GM10266 (cell line): ENCODE results near the gene GRIPAP1.
A peak's percentile ranks its signal among the peaks of the same experiment; 100 is the strongest.

Source experiments
- DNase-seq: peaks from one replicate; pipeline ENCODE4 v3.0.0; 2012; ENCODE audit errors: extremely low spot score
- CTCF ChIP-seq: IDR thresholded peaks from 2 replicates; pipeline ENCODE4 v1.5.1; 2012; ENCODE audit warnings: mild to moderate bottlenecking, low read depth; ENCODE audit not compliant: control insufficient read depth, insufficient read depth; ENCODE audit errors: missing control alignments

Gene GRIPAP1

GRCh38 chrX:49001521-49002090, 458 bp downstream of the GRIPAP1 start:
- TF ChIP-seq CTCF: no peak
- peak; percentile 44 for DNase-seq

- no peak for DNase-seq
- no peak for TF ChIP-seq CTCF
Observed at GRCh38 chrX:49000636-49001035, 1.4 kb downstream of the GRIPAP1 start.

- no peak for TF ChIP-seq CTCF
- DNase-seq: no peak
Observed at GRCh38 chrX:48999030-48999429, 3.0 kb downstream of the GRIPAP1 start.

GRCh38 chrX:48998391-48998790, 3.7 kb downstream of the GRIPAP1 start:
- no peak for DNase-seq

GRCh38 chrX:48997865-48998264, 4.2 kb downstream of the GRIPAP1 start:
- TF ChIP-seq CTCF: no peak
- DNase-seq: no peak

More at GRCh38 chrX:48998391-48998790, 3.7 kb downstream of the GRIPAP1 start:
- TF ChIP-seq CTCF: no peak

- TF ChIP-seq CTCF: no peak
- no peak for DNase-seq
Observed at GRCh38 chrX:48997455-48997854, 4.6 kb downstream of the GRIPAP1 start.

- TF ChIP-seq CTCF: no peak
- no peak for DNase-seq
Observed at GRCh38 chrX:48996969-48997368, 5.1 kb downstream of the GRIPAP1 start.
